Keratinocyte (primary cell): ENCODE data around the gene PLP1. TPM values are rescaled to one million over a fixed set of nuclear protein-coding genes. Genes with fewer than 3 reads are reported as not detected.

Experiments used
- DNase-seq: peaks from one replicate; pipeline ENCODE4 v3.0.0-alpha.2; 2011; ENCODE audit warnings: low read depth, missing footprints, low spot score
- FAIRE-seq: peaks from 2 replicates; lab custom pipeline; 2011; peaks lifted over from hg19 to GRCh38; lab: Jason Lieb, UNC
- H2AFZ ChIP-seq: 2 replicates; pipeline ENCODE4 v1.6.0; 2012; ENCODE audit warnings: low read length, control low read depth, inconsistent platforms; ENCODE audit not compliant: control insufficient read depth
- H3K27ac ChIP-seq: 2 replicates; pipeline ENCODE4 v1.5.1; 2011; ENCODE audit warnings: low read length; ENCODE audit not compliant: control insufficient read depth, insufficient read depth
- H3K27me3 ChIP-seq: 3 replicates; pipeline ENCODE4 v1.6.0; 2011; ENCODE audit warnings: low read length; ENCODE audit not compliant: control insufficient read depth, insufficient read depth; ENCODE audit errors: extremely low read depth
- H3K36me3 ChIP-seq, 2 experiments: 2 replicates in 1 of 2; 3 replicates in 1 of 2; pipeline ENCODE4 v1.5.1; 2011; ENCODE audit warnings: low read length in 2 of 2, mild to moderate bottlenecking in 1 of 2; ENCODE audit not compliant: control insufficient read depth in 2 of 2, insufficient read depth in 2 of 2; ENCODE audit errors: extremely low read depth in 1 of 2
- H3K4me1 ChIP-seq: 3 replicates; pipeline ENCODE4 v1.5.1; 2011; ENCODE audit warnings: low read length; ENCODE audit not compliant: control insufficient read depth, insufficient read depth; ENCODE audit errors: extremely low read depth
- H3K4me2 ChIP-seq: 3 replicates; pipeline ENCODE4 v1.6.0; 2011; ENCODE audit warnings: low read depth, low read length; ENCODE audit not compliant: control insufficient read depth, insufficient read depth; ENCODE audit errors: extremely low read depth
- H3K4me3 ChIP-seq, 3 experiments: fragments of 200-600 bp in 1 of 3; sonication (generic) in 1 of 3; 2 replicates in 2 of 3; 3 replicates in 1 of 3; pipeline ENCODE4 v1.5.1; 2011 to 2016; ENCODE audit warnings: low read length in 3 of 3, mild to moderate bottlenecking in 3 of 3, control low read depth in 2 of 3, inconsistent platforms in 1 of 3, low read depth in 1 of 3, mixed read lengths in 1 of 3, mixed run types in 1 of 3, moderate library complexity in 1 of 3; ENCODE audit not compliant: control insufficient read depth in 2 of 3, insufficient read depth in 2 of 3; ENCODE audit errors: extremely low read depth in 1 of 3
- H3K79me2 ChIP-seq: 2 replicates; pipeline ENCODE4 v1.6.0; 2012; ENCODE audit warnings: low read length; ENCODE audit not compliant: control insufficient read depth, insufficient read depth
- H3K9ac ChIP-seq: 3 replicates; pipeline ENCODE4 v1.6.0; 2011; ENCODE audit warnings: low read length; ENCODE audit not compliant: control insufficient read depth, insufficient read depth; ENCODE audit errors: extremely low read depth
- H3K9me1 ChIP-seq: 3 replicates; pipeline ENCODE4 v1.6.0; 2011; ENCODE audit warnings: low read length; ENCODE audit not compliant: control insufficient read depth, insufficient read depth; ENCODE audit errors: extremely low read depth
- H3K9me3 ChIP-seq: 2 replicates; pipeline ENCODE4 v1.5.1; 2012; ENCODE audit warnings: low read depth, low read length; ENCODE audit not compliant: control insufficient read depth
- H4K20me1 ChIP-seq: 3 replicates; pipeline ENCODE4 v1.6.0; 2011; ENCODE audit warnings: low read length; ENCODE audit not compliant: control insufficient read depth, insufficient read depth; ENCODE audit errors: extremely low read depth
- EZH2 ChIP-seq: IDR thresholded peaks from one replicate; pipeline ENCODE4 v1.6.1; 2012; ENCODE audit warnings: inconsistent platforms, mild to moderate bottlenecking, low read length, moderate library complexity
- dilution Hi-C: fragments of 300-500 bp; cut with MboI; formaldehyde crosslinking; loops from one replicate; pipeline ENCODE4 v1.7.0; 2020; ENCODE audit warnings: low sequenced_read_pairs; ENCODE audit not compliant: extremely low pct_ligation_motif_present
- polyA plus RNA-seq, 5 experiments: library from polyadenylated mRNA; depleted of rRNA in 3 of 5; stranded (reverse) in 3 of 5; stranded (forward) in 1 of 5; unstranded in 1 of 5; fragments of >200 nt; gene quantifications; 1 replicate in 1 of 5; 2 replicates in 3 of 5; 3 replicates in 1 of 5; pipeline versions ENCODE4 v1.2.1 to v1.2.3, GENCODE V29; 2011 to 2012; ENCODE audit warnings: missing spikeins in 2 of 5, low read depth in 1 of 5, low replicate concordance in 1 of 5
- TF ChIP-seq, protein P1 (sequence below), 3 experiments: IDR thresholded peaks in 1 of 3; conservative IDR thresholded peaks in 1 of 3; optimal IDR thresholded peaks in 1 of 3; 2 replicates in 2 of 3; 3 replicates in 1 of 3; pipeline versions ENCODE3 to v1.5.1; 2011; ENCODE audit warnings: low read length in 3 of 3, mild to moderate bottlenecking in 3 of 3, moderate library complexity in 2 of 3, control low read depth in 1 of 3, inconsistent platforms in 1 of 3; ENCODE audit not compliant: insufficient read depth in 2 of 3; ENCODE audit errors: extremely low read depth in 1 of 3

PLP1 gene
- polyA plus RNA-seq, 1 donor (not counting 4 experiments of a cell fraction or from before 2014, with no cell fraction given), result not detected

DNA sequence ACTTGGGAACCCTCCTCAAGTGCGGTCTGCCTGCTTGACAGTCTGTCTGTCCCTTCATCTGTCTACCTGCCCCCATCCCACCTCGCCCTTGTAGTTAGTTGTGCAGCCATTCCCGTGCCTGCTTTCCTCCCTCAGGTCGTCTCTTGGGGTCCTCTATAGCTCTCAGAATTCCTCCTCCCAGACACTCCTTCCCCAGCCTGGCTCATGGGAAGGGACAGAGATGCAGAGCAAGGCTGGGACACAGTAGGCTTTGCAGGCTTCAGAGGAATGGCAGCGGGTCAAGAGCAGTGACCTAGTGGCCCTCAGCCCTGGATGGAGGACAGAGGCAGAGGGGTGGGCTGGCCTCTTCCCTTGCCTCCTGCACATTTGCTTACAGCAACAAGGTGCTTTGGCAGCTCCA lies 47.6 kb upstream of the PLP1 start:
- Histone ChIP-seq H3K27me3 (peaks cover 4% of the 10 kb centered on the region), H3K36me3 (no peaks in the 10 kb centered on the region), H3K27ac (no peak overlapping the region), H3K9me1 (no peaks in the 10 kb centered on the region), H4K20me1 (no peaks in the 10 kb centered on the region), H3K4me2 (no peak overlapping the region), H3K9me3 (no peaks in the 10 kb centered on the region), H2AFZ (no peak overlapping the region), H3K4me3 (no peak overlapping the region), H3K4me1 (peaks cover 26% of the 10 kb centered on the region), H3K79me2 (no peaks in the 10 kb centered on the region), H3K9ac (no peak overlapping the region)
- no peak for DNase-seq
- TF ChIP-seq EZH2, result no peak
- TF ChIP-seq, protein P1, sequence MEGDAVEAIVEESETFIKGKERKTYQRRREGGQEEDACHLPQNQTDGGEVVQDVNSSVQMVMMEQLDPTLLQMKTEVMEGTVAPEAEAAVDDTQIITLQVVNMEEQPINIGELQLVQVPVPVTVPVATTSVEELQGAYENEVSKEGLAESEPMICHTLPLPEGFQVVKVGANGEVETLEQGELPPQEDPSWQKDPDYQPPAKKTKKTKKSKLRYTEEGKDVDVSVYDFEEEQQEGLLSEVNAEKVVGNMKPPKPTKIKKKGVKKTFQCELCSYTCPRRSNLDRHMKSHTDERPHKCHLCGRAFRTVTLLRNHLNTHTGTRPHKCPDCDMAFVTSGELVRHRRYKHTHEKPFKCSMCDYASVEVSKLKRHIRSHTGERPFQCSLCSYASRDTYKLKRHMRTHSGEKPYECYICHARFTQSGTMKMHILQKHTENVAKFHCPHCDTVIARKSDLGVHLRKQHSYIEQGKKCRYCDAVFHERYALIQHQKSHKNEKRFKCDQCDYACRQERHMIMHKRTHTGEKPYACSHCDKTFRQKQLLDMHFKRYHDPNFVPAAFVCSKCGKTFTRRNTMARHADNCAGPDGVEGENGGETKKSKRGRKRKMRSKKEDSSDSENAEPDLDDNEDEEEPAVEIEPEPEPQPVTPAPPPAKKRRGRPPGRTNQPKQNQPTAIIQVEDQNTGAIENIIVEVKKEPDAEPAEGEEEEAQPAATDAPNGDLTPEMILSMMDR (optimal IDR thresholded peaks at IDR 0.05 in 1 of 3, IDR thresholded peaks at IDR 0.05 in 1 of 3, conservative IDR thresholded peaks at IDR 0.05 in 1 of 3; ENCODE audit: extremely low read depth in 1 of 3, insufficient read depth in 2 of 3, low read length in 3 of 3), result no peak
- no peak for FAIRE-seq
- dilution Hi-C loops, result no loop called here

DNA sequence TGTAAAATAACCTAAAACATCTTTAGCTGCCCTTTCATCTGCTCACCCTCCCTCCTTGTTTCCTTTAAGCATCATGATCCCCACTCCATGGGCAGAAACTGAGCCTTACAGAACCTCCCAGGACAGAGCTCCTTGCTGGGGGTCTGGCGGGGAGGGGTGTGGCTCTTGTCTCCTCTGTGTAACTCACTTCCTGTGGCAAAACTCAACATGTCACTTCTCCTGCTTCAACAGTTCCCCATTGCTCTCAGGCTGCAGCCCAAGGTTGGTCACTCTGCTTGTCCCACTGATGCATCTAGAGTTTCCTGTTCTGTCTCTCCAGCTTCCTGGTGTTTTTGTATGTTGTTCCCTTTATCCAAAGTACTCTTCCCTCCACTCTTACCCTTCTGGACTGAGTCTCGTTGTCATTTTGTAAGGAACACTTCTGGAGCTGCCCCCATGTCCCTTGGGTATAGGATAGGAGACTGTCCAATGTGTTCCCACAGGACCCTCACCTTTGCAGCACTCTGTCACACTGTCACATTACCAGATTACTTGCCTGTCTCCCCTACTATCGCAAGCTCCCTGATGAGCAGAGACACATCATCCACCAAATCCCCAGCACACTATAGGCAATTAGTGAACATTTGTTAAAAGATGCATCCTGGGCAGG lies 46.4 kb upstream of the PLP1 start:
- Histone ChIP-seq H3K9me3 (no peaks in the 10 kb centered on the region), H3K27ac (peak overlapping the region; percentile 69), H3K4me3 (no peak overlapping the region), H4K20me1 (no peaks in the 10 kb centered on the region), H3K4me1 (peaks cover 30% of the 10 kb centered on the region), H3K27me3 (peaks cover 4% of the 10 kb centered on the region), H3K4me2 (peak overlapping the region; percentile 4), H3K9me1 (no peaks in the 10 kb centered on the region), H3K9ac (no peak overlapping the region), H2AFZ (no peak overlapping the region), H3K79me2 (no peaks in the 10 kb centered on the region), H3K36me3 (no peaks in the 10 kb centered on the region)
- no peak for TF ChIP-seq EZH2
- TF ChIP-seq, protein P1 (optimal IDR thresholded peaks at IDR 0.05 in 1 of 3, IDR thresholded peaks at IDR 0.05 in 1 of 3, conservative IDR thresholded peaks at IDR 0.05 in 1 of 3; ENCODE audit: extremely low read depth in 1 of 3, insufficient read depth in 2 of 3, low read length in 3 of 3), result no peak
- dilution Hi-C loops, result no loop called here
- DNase-seq (no peak), FAIRE-seq (no peak)
